C4-2B (cell line): ENCODE data around the gene PRR36.

Experiments used
- CTCF ChIP-seq: fragments of 450-650 bp; conservative IDR thresholded peaks from 2 replicates; pipeline ENCODE4 v1.5.1; 2017; ENCODE audit warnings: mild to moderate bottlenecking
- ZFX ChIP-seq: fragments of 450-650 bp; IDR thresholded peaks from 2 replicates; pipeline ENCODE4 v1.6.1; 2017

- no peak for TF ChIP-seq CTCF
- no peak for TF ChIP-seq ZFX
Measured at GRCh38 chr19:7870571-7871436, 3.4 kb downstream of the PRR36 start.
